SH-SY5Y (cell line): ENCODE data around the gene TTF2.

Source experiments
- GATA2 ChIP-seq: IDR thresholded peaks from 2 replicates; pipeline ENCODE4 v1.6.1; 2011; ENCODE audit warnings: mild to moderate bottlenecking, low read depth, low read length
- GATA3 ChIP-seq: IDR thresholded peaks from 2 replicates; pipeline ENCODE4 v1.6.1; 2011; ENCODE audit warnings: low read depth, mild to moderate bottlenecking, low read length, moderate library complexity

DNA sequence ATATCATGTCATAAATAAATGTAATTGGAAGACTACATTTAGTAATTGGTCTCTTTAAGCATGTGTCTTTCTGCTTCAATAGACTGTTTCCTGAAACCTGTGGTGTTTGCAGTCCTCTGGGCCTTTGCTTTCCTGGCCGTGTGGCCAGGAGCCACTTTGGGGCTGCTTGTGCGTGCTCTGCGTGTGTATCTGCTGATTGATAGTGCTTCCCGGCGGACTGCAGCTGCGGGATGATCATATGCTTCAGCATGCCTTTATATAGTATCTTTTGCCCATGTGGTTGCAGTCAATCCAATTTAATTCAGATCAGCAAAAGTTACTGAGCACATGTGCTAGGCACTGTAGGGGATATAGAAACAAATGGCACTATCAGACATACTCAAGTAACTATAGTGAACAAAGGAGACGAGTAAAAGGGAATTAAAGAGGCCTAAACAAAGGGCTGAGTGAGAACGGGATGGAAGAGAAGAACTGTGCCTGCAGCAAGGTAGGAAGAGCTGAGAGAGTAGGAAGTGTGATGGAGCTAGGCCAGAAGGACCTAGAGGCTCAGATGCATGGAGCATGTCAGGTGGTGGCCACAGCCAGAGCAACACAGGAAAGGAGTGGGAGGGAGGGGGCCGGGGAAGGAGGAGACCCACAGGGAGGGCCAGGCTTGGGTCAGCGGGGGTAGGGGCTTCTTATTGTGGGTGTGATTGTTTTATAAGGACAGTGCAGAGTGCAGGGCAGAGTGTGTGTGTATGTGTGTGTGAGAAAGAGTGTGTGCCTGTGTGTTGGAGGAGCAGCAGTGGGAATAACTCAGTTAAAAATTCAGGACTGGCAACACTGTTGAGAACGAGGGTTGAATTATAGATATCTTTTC lies 27.2 kb upstream of the TTF2 start:
- no peak for TF ChIP-seq GATA2
- TF ChIP-seq GATA3, result no peak
